Coronary artery (tissue), 2 donors: ENCODE measurements around the gene ZDHHC16.

Experiments used
- DNase-seq: peaks from one replicate; pipeline ENCODE4 v3.0.0-alpha.2; 2017; ENCODE audit warnings: low spot score
- H3K27ac ChIP-seq, 2 donors: fragments of 200-600 bp; sonication (generic); one replicate each; pipeline ENCODE4 v1.5.1; 2016 to 2019
- H3K4me3 ChIP-seq: fragments of 200-600 bp; sonication (generic); 2 replicates; pipeline ENCODE4 v1.5.1; 2016; ENCODE audit warnings: mild to moderate bottlenecking, moderate library complexity
- TF ChIP-seq, protein P1 (sequence below): fragments of 200-600 bp; sonication (generic); IDR thresholded peaks from one replicate; pipeline ENCODE4 v1.5.1; 2019; ENCODE audit warnings: antibody characterized with exemption

Gene ZDHHC16

GRCh38 chr10:97454330-97455036, 8.5 kb downstream of the ZDHHC16 start:
- no peak for DNase-seq

DNA sequence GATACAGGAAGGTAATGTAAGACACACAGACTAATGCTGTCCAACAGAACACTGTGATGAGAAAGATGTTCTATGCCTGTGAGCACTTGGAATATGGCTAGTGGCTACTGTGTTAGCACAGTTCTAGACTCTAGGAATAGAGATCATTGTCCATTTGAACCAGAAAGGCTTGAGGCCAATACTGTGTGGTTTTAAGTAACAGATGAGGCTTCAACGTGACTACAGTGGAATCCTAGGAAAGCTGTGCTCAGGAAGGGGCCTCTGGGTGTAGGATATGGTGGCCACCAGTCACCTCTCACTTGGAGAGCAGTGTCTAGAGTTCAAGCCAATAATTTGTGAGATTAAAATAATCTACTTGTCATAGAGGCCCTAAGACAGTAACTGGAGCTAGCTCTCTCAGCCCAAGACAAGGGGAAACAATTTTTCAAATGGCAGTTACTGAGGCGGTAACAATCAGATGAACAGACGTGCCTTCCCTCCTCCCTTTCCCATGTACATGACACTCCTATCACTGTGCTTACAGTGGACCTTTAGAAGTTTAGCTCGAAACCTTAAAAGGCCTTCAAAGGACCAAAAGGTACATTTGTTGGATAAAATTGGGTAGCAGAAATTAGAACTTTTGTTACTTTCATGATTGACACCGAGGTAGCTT, 10.2 kb downstream of the ZDHHC16 start:
- Histone ChIP-seq H3K4me3 (no peak overlapping the region), H3K27ac (no peak overlapping the region)
- TF ChIP-seq, protein P1, sequence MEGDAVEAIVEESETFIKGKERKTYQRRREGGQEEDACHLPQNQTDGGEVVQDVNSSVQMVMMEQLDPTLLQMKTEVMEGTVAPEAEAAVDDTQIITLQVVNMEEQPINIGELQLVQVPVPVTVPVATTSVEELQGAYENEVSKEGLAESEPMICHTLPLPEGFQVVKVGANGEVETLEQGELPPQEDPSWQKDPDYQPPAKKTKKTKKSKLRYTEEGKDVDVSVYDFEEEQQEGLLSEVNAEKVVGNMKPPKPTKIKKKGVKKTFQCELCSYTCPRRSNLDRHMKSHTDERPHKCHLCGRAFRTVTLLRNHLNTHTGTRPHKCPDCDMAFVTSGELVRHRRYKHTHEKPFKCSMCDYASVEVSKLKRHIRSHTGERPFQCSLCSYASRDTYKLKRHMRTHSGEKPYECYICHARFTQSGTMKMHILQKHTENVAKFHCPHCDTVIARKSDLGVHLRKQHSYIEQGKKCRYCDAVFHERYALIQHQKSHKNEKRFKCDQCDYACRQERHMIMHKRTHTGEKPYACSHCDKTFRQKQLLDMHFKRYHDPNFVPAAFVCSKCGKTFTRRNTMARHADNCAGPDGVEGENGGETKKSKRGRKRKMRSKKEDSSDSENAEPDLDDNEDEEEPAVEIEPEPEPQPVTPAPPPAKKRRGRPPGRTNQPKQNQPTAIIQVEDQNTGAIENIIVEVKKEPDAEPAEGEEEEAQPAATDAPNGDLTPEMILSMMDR: no peak
- DNase-seq: no peak

More at GRCh38 chr10:97454330-97455036, 8.5 kb downstream of the ZDHHC16 start:
- H3K27ac ChIP-seq: peak overlapping the region in 1 of 2 donors; percentile 28
- no peak overlapping the region for H3K4me3 ChIP-seq
- TF ChIP-seq, protein P1: no peak

GRCh38 chr10:97456686-97457065, 10.7 kb downstream of the ZDHHC16 start:
- no peak overlapping the region for H3K4me3 ChIP-seq
- DNase-seq: no peak
- H3K27ac ChIP-seq: no peak overlapping the region
- TF ChIP-seq, protein P1: no peak

GRCh38 chr10:97459111-97459510, 13.1 kb downstream of the ZDHHC16 start:
- no peak overlapping the region for H3K4me3 ChIP-seq
- no peak overlapping the region for H3K27ac ChIP-seq
- TF ChIP-seq, protein P1: no peak
- DNase-seq: no peak

DNA sequence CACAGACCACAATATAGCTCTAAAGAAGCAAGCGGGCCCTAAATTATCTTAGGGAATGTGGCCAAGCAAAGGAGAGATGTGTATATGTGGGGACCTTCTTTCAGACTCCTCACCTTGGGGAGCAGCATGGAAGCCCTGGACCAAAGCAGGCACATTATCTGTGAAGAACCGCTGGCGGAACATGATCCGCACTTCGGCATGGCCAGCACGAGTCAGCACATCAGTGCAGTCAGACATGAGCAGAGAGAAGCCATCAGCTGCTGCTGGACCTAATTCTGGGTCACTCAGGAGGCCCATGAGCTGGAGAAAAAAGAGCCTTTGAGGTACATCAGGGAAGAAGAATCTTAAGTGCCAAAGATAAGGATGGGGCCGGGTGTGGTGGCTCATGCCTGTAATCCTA, 14.0 kb downstream of the ZDHHC16 start:
- TF ChIP-seq, protein P1: no peak
- DNase-seq: no peak

DNA sequence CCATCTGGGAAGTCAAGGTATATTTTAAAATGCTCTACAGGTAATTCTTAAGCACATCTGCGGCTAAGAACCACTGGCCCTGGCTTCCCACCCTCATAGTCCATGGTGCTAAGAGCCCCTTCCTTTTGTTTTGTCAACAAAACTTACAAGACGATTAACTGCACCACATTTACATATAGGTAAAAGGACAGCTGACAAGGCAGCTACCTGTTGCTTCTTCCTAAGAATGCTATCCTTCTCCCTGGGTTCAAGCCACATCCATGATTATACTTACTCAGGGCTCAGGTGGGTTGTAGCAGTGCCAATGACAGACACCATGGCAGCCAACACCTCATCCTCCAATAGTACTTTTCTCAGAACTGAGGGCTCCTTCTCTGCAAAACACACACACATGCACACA, 16.3 kb downstream of the ZDHHC16 start:
- TF ChIP-seq, protein P1: no peak
- no peak for DNase-seq
- Histone ChIP-seq H3K4me3 (no peak overlapping the region), H3K27ac (no peak overlapping the region)

More for the DNA sequence above, 14.0 kb downstream of the ZDHHC16 start:
- no peak overlapping the region for H3K27ac ChIP-seq
- no peak overlapping the region for H3K4me3 ChIP-seq
